GM19372 (cell line): ENCODE measurements around the gene GPC6.
"Not testable (repeated sequence)": the region's sequence is repeated elsewhere in the genome, so short reads cannot be mapped to it uniquely, and the experiment has no call there.

Experiments used
- ATAC-seq: cut with Tn5 transposase; IDR thresholded peaks from one replicate; pipeline ENCODE4 v1.9.1; 2021; ENCODE audit warnings: mild to moderate bottlenecking, low read depth, moderate library complexity; ENCODE audit not compliant: unreplicated experiment

GPC6 gene

GRCh38 chr13:93477238-93477637 is 250.6 kb downstream of the GPC6 start:
- ATAC-seq = no peak

- ATAC-seq = no peak
These were observed 254.0 kb downstream of the GPC6 start for GRCh38 chr13:93480553-93481106.

- ATAC-seq = not testable (repeated sequence)
These were observed 269.5 kb downstream of the GPC6 start for GRCh38 chr13:93496117-93496516.

- ATAC-seq = no peak
These were observed 270.5 kb downstream of the GPC6 start for GRCh38 chr13:93496985-93497673.

- ATAC-seq = no peak
These were observed 273.4 kb downstream of the GPC6 start for GRCh38 chr13:93499991-93500390.

- ATAC-seq = no peak
These were observed 275.5 kb downstream of the GPC6 start for GRCh38 chr13:93502071-93502470.

GRCh38 chr13:93502987-93503615 is 276.5 kb downstream of the GPC6 start:
- no peak for ATAC-seq

GRCh38 chr13:93505104-93505952 is 278.7 kb downstream of the GPC6 start:
- no peak for ATAC-seq

GRCh38 chr13:93511011-93511410 is 284.4 kb downstream of the GPC6 start:
- ATAC-seq = no peak

- no peak for ATAC-seq
These were observed 288.7 kb downstream of the GPC6 start for GRCh38 chr13:93515267-93515666.

- no peak for ATAC-seq
These were observed 291.1 kb downstream of the GPC6 start for GRCh38 chr13:93517658-93518057.

- no peak for ATAC-seq
These were observed 294.7 kb downstream of the GPC6 start for GRCh38 chr13:93521307-93521706.

- no peak for ATAC-seq
These were observed 295.9 kb downstream of the GPC6 start for GRCh38 chr13:93522501-93522900.

GRCh38 chr13:93525087-93525486 is 298.5 kb downstream of the GPC6 start:
- no peak for ATAC-seq

- ATAC-seq = no peak
These were observed 301.2 kb downstream of the GPC6 start for GRCh38 chr13:93527748-93528297.

GRCh38 chr13:93529961-93530360 is 303.4 kb downstream of the GPC6 start:
- ATAC-seq = no peak

GRCh38 chr13:93534181-93534700 is 307.6 kb downstream of the GPC6 start:
- no peak for ATAC-seq

GRCh38 chr13:93535251-93535650 is 308.6 kb downstream of the GPC6 start:
- ATAC-seq = no peak

- ATAC-seq = no peak
These were observed 313.3 kb downstream of the GPC6 start for GRCh38 chr13:93539914-93540313.

GRCh38 chr13:93547886-93548285 is 321.3 kb downstream of the GPC6 start:
- no peak for ATAC-seq
